Loucy (cell line): ENCODE measurements around the gene TTLL9.
"Not testable (repeated sequence)": the region's sequence is repeated elsewhere in the genome, so short reads cannot be mapped to it uniquely, and the experiment has no call there.

ENCODE experiments used
- H2AFZ ChIP-seq: fragments of 200-600 bp; sonication (generic); 2 replicates; pipeline ENCODE4 v1.6.0; 2016; ENCODE audit warnings: antibody characterized with exemption, mild to moderate bottlenecking, low read length, moderate library complexity
- H3F3A ChIP-seq: fragments of 200-600 bp; 2 replicates; pipeline ENCODE4 v1.6.0; 2016; ENCODE audit warnings: antibody characterized with exemption, low read depth, mild to moderate bottlenecking
- H3K27me3 ChIP-seq: fragments of 200-600 bp; sonication (generic); 2 replicates; pipeline ENCODE4 v1.6.1; 2014; ENCODE audit warnings: low read length, mild to moderate bottlenecking; ENCODE audit not compliant: insufficient read depth, poor library complexity, severe bottlenecking
- H3K36me3 ChIP-seq: fragments of 200-600 bp; sonication (generic); 2 replicates; pipeline ENCODE4 v1.6.1; 2016; ENCODE audit warnings: low read length; ENCODE audit not compliant: insufficient read depth
- H3K4me1 ChIP-seq: fragments of 200-600 bp; sonication (generic); 2 replicates; pipeline ENCODE4 v1.5.1; 2014; ENCODE audit warnings: low read length, mild to moderate bottlenecking; ENCODE audit not compliant: insufficient read depth, poor library complexity, severe bottlenecking
- H3K4me2 ChIP-seq: fragments of 200-600 bp; sonication (generic); 2 replicates; pipeline ENCODE4 v1.6.0; 2014; ENCODE audit warnings: antibody characterized with exemption, low read length, low read depth, mild to moderate bottlenecking; ENCODE audit not compliant: poor library complexity, severe bottlenecking
- H3K4me3 ChIP-seq: fragments of 200-600 bp; sonication (generic); 2 replicates; pipeline ENCODE4 v1.5.1; 2014; ENCODE audit warnings: low read length, mild to moderate bottlenecking, mixed read lengths; ENCODE audit not compliant: poor library complexity, severe bottlenecking
- H3K79me2 ChIP-seq: fragments of 200-600 bp; sonication (generic); 2 replicates; pipeline ENCODE4 v1.6.1; 2014; ENCODE audit warnings: low read length; ENCODE audit not compliant: insufficient read depth
- H3K9ac ChIP-seq: fragments of 200-600 bp; sonication (generic); 2 replicates; pipeline ENCODE4 v1.6.0; 2014; ENCODE audit warnings: mild to moderate bottlenecking, low read depth, low read length, moderate library complexity; ENCODE audit not compliant: poor library complexity, severe bottlenecking
- H3K9me2 ChIP-seq: fragments of 200-600 bp; sonication (generic); replicated peaks from 2 replicates; pipeline ENCODE4 v1.6.1; 2016; ENCODE audit warnings: low read depth, low read length, mixed read lengths
- H3K9me3 ChIP-seq: fragments of 200-600 bp; sonication (generic); 2 replicates; pipeline ENCODE4 v1.6.1; 2014; ENCODE audit warnings: mild to moderate bottlenecking, antibody characterized with exemption, low read length, low read depth; ENCODE audit not compliant: insufficient read depth
- H4K20me1 ChIP-seq: fragments of 200-600 bp; sonication (generic); 2 replicates; pipeline ENCODE4 v1.6.0; 2014; ENCODE audit warnings: antibody characterized with exemption, low read length, mild to moderate bottlenecking; ENCODE audit not compliant: insufficient read depth, poor library complexity, severe bottlenecking
- CTCF ChIP-seq: fragments of 200-600 bp; sonication (generic); conservative IDR thresholded peaks from 2 replicates; pipeline ENCODE4 v1.5.1; 2014; ENCODE audit warnings: mild to moderate bottlenecking, antibody characterized with exemption, low read length
- EZH2phosphoT487 ChIP-seq: fragments of 200-600 bp; IDR thresholded peaks from 2 replicates; pipeline ENCODE4 v1.6.1; 2018; ENCODE audit warnings: antibody characterized with exemption, mild to moderate bottlenecking, moderate library complexity, borderline replicate concordance

The TTLL9 gene

GRCh38 chr20:31918466-31919105 is 48.2 kb downstream of the TTLL9 start:
- H3K36me3 ChIP-seq = no peaks in the 10 kb centered on the region
- H2AFZ ChIP-seq = no peak overlapping the region
- TF ChIP-seq CTCF (no peak), EZH2phosphoT487 (no peak)
- H4K20me1 ChIP-seq = no peaks in the 10 kb centered on the region
- H3K4me2 ChIP-seq = no peak overlapping the region
- no peak overlapping the region for H3K9ac ChIP-seq
- H3K4me3 ChIP-seq = no peak overlapping the region
- H3K9me2 ChIP-seq = no peaks in the 10 kb centered on the region
- H3K27me3 ChIP-seq = no peaks in the 10 kb centered on the region
- no peaks in the 10 kb centered on the region for H3F3A ChIP-seq
- no peaks in the 10 kb centered on the region for H3K79me2 ChIP-seq
- H3K9me3 ChIP-seq = no peaks in the 10 kb centered on the region
- peaks cover 4% of the 10 kb centered on the region for H3K4me1 ChIP-seq

GRCh38 chr20:31919410-31920155 is 49.1 kb downstream of the TTLL9 start:
- Histone ChIP-seq H3K4me1 (peaks cover 4% of the 10 kb centered on the region), H3F3A (no peaks in the 10 kb centered on the region), H3K9ac (no peak overlapping the region), H3K27me3 (no peaks in the 10 kb centered on the region), H3K4me3 (no peak overlapping the region), H3K9me3 (no peaks in the 10 kb centered on the region), H3K4me2 (no peak overlapping the region), H4K20me1 (no peaks in the 10 kb centered on the region), H3K9me2 (no peaks in the 10 kb centered on the region), H3K36me3 (no peaks in the 10 kb centered on the region), H3K79me2 (no peaks in the 10 kb centered on the region), H2AFZ (no peak overlapping the region)
- TF ChIP-seq EZH2phosphoT487 (no peak), CTCF (no peak)

GRCh38 chr20:31920275-31920855 is 49.9 kb downstream of the TTLL9 start:
- H3K4me1 ChIP-seq = peaks cover 4% of the 10 kb centered on the region
- H3F3A ChIP-seq = no peaks in the 10 kb centered on the region
- H3K4me3 ChIP-seq = no peak overlapping the region
- no peaks in the 10 kb centered on the region for H3K27me3 ChIP-seq
- no peaks in the 10 kb centered on the region for H3K9me3 ChIP-seq
- H3K4me2 ChIP-seq = no peak overlapping the region
- H3K9ac ChIP-seq = no peak overlapping the region
- no peak for TF ChIP-seq CTCF
- TF ChIP-seq EZH2phosphoT487 = no peak
- no peaks in the 10 kb centered on the region for H3K36me3 ChIP-seq
- H4K20me1 ChIP-seq = no peaks in the 10 kb centered on the region
- no peaks in the 10 kb centered on the region for H3K9me2 ChIP-seq
- no peak overlapping the region for H2AFZ ChIP-seq
- no peaks in the 10 kb centered on the region for H3K79me2 ChIP-seq

GRCh38 chr20:31921480-31921879 is 51.0 kb downstream of the TTLL9 start:
- not testable (repeated sequence) for H3K4me2 ChIP-seq, H3K9ac ChIP-seq, H2AFZ ChIP-seq, H3F3A ChIP-seq, H3K36me3 ChIP-seq, H3K4me1 ChIP-seq, H3K4me3 ChIP-seq, H3K9me2 ChIP-seq, H3K79me2 ChIP-seq, H3K9me3 ChIP-seq, H4K20me1 ChIP-seq, H3K27me3 ChIP-seq
